HL-60 (cell line): ENCODE results near the gene COL7A1.

Experiments used
- GABPA ChIP-seq: IDR thresholded peaks from 2 replicates; pipeline ENCODE4 v1.6.1; 2012; ENCODE audit warnings: low read depth
- POLR2AphosphoS5 ChIP-seq: IDR thresholded peaks from 2 replicates; pipeline ENCODE4 v1.6.1; 2012; ENCODE audit warnings: low read depth
- TF ChIP-seq, protein P1 (sequence below): IDR thresholded peaks from one replicate; pipeline ENCODE4 v1.5.1; 2011; ENCODE audit warnings: low read length, control low read depth, inconsistent platforms; ENCODE audit not compliant: insufficient read depth
- TF ChIP-seq, protein P2 (sequence below): IDR thresholded peaks from 2 replicates; pipeline ENCODE4 v1.6.1; 2012; ENCODE audit warnings: low read depth; ENCODE audit not compliant: insufficient replicate concordance

DNA sequence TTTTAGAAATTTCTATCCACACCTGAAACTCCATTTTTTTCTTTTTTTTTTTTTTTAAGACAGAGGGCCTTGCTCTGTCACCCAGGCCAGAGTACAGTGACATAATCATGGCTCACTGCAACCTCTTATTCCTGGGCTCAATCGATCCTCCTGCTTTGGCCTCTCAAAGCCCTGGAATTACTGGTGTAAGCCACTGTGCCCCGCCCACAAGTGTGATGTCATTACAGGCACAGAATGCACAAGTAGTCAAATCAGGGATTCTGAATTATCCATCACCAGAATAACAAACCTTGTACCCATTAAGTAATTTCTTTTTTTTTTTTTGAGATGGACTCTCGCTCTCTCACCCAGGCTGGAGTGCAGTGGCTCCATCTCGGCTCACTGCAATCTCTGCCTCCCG, 12.4 kb upstream of the COL7A1 start:
- TF ChIP-seq, protein P1, sequence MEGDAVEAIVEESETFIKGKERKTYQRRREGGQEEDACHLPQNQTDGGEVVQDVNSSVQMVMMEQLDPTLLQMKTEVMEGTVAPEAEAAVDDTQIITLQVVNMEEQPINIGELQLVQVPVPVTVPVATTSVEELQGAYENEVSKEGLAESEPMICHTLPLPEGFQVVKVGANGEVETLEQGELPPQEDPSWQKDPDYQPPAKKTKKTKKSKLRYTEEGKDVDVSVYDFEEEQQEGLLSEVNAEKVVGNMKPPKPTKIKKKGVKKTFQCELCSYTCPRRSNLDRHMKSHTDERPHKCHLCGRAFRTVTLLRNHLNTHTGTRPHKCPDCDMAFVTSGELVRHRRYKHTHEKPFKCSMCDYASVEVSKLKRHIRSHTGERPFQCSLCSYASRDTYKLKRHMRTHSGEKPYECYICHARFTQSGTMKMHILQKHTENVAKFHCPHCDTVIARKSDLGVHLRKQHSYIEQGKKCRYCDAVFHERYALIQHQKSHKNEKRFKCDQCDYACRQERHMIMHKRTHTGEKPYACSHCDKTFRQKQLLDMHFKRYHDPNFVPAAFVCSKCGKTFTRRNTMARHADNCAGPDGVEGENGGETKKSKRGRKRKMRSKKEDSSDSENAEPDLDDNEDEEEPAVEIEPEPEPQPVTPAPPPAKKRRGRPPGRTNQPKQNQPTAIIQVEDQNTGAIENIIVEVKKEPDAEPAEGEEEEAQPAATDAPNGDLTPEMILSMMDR: no peak
- no peak for TF ChIP-seq POLR2AphosphoS5
- TF ChIP-seq, protein P2, sequence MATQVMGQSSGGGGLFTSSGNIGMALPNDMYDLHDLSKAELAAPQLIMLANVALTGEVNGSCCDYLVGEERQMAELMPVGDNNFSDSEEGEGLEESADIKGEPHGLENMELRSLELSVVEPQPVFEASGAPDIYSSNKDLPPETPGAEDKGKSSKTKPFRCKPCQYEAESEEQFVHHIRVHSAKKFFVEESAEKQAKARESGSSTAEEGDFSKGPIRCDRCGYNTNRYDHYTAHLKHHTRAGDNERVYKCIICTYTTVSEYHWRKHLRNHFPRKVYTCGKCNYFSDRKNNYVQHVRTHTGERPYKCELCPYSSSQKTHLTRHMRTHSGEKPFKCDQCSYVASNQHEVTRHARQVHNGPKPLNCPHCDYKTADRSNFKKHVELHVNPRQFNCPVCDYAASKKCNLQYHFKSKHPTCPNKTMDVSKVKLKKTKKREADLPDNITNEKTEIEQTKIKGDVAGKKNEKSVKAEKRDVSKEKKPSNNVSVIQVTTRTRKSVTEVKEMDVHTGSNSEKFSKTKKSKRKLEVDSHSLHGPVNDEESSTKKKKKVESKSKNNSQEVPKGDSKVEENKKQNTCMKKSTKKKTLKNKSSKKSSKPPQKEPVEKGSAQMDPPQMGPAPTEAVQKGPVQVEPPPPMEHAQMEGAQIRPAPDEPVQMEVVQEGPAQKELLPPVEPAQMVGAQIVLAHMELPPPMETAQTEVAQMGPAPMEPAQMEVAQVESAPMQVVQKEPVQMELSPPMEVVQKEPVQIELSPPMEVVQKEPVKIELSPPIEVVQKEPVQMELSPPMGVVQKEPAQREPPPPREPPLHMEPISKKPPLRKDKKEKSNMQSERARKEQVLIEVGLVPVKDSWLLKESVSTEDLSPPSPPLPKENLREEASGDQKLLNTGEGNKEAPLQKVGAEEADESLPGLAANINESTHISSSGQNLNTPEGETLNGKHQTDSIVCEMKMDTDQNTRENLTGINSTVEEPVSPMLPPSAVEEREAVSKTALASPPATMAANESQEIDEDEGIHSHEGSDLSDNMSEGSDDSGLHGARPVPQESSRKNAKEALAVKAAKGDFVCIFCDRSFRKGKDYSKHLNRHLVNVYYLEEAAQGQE: no peak
- TF ChIP-seq GABPA: no peak
